Endothelial cell of umbilical vein (primary cell): ENCODE results near the gene RNF10. TPM values are rescaled to one million over a fixed set of nuclear protein-coding genes. Genes with fewer than 3 reads are reported as not detected.

Experiments
- BruUV-seq: library from RNA; stranded (reverse); fragments of 400-500 nt; replicated peaks from 2 replicates; lab custom pipeline; 2021; lab: Mats Ljungman, UMichigan
- CTCF ChIA-PET: fragments of 300-600, 350-600 bp; sonication (Branson Sonifier 250); formaldehyde crosslinking; loops from one replicate; lab custom pipeline; 2021; ENCODE audit warnings: antibody characterized with exemption, inconsistent platforms; lab: Charles Lee
- POLR2A ChIA-PET: fragments of 300-600, 350-600 bp; sonication (Branson Sonifier 250); formaldehyde crosslinking; loops from one replicate; lab custom pipeline; 2021; ENCODE audit warnings: antibody characterized with exemption, inconsistent platforms; lab: Charles Lee
- DNase-seq: peaks from one replicate; pipeline ENCODE4 v3.0.0-alpha.2; 2011; ENCODE audit warnings: low read depth, low spot score
- FAIRE-seq: peaks from 2 replicates; lab custom pipeline; 2011; peaks lifted over from hg19 to GRCh38; lab: Jason Lieb, UNC
- H2AFZ ChIP-seq: 2 replicates; pipeline ENCODE4 v1.6.0; 2012; ENCODE audit warnings: low read depth, low read length, control low read depth, inconsistent platforms
- H3K27ac ChIP-seq: 2 replicates; pipeline ENCODE4 v1.5.1; 2011; ENCODE audit warnings: low read depth, mild to moderate bottlenecking, control low read depth, low read length, moderate library complexity; ENCODE audit not compliant: insufficient read depth
- H3K27me3 ChIP-seq, 2 experiments: 2 replicates each; pipeline versions ENCODE4 v1.6.0 to v1.6.1; 2011; ENCODE audit warnings: low read length in 2 of 2, mixed read lengths in 1 of 2; ENCODE audit not compliant: control insufficient read depth in 2 of 2, insufficient read depth in 2 of 2
- H3K36me3 ChIP-seq, 2 experiments: 2 replicates in 1 of 2; 3 replicates in 1 of 2; pipeline ENCODE4 v1.5.1; 2011; ENCODE audit warnings: low read length in 2 of 2, mild to moderate bottlenecking in 1 of 2, moderate library complexity in 1 of 2; ENCODE audit not compliant: control insufficient read depth in 2 of 2, insufficient read depth in 2 of 2; ENCODE audit errors: extremely low read depth in 1 of 2
- H3K4me1 ChIP-seq: 3 replicates; pipeline ENCODE4 v1.5.1; 2011; ENCODE audit warnings: mild to moderate bottlenecking, low read length; ENCODE audit not compliant: control insufficient read depth, insufficient read depth; ENCODE audit errors: extremely low read depth
- H3K4me2 ChIP-seq: 2 replicates; pipeline ENCODE4 v1.6.1; 2011; ENCODE audit warnings: low read length, control low read depth, mixed read lengths; ENCODE audit not compliant: insufficient read depth
- H3K4me3 ChIP-seq, 3 experiments: fragments of 200-600 bp in 1 of 3; sonication (generic), shearing (Covaris generic) in 1 of 3; replicated peaks in 1 of 3; 2 replicates each; pipeline ENCODE4 v1.5.1; 2011 to 2016; ENCODE audit warnings: control low read depth in 3 of 3, low read length in 3 of 3, mild to moderate bottlenecking in 2 of 3, inconsistent platforms in 1 of 3, low read depth in 1 of 3, moderate library complexity in 1 of 3; ENCODE audit not compliant: insufficient read depth in 1 of 3
- H3K79me2 ChIP-seq: 2 replicates; pipeline ENCODE4 v1.6.0; 2012; ENCODE audit warnings: low read length, inconsistent platforms; ENCODE audit not compliant: control insufficient read depth, insufficient read depth
- H3K9ac ChIP-seq: replicated peaks from 2 replicates; pipeline ENCODE3; 2011; ENCODE audit warnings: low read length, control low read depth; ENCODE audit not compliant: insufficient read depth; ENCODE audit errors: extremely low read depth
- H3K9me1 ChIP-seq: replicated peaks from 3 replicates; pipeline ENCODE4 v1.6.0; 2011; ENCODE audit warnings: mild to moderate bottlenecking, low read length; ENCODE audit not compliant: control insufficient read depth, insufficient read depth; ENCODE audit errors: extremely low read depth
- H3K9me3 ChIP-seq: replicated peaks from 2 replicates; pipeline ENCODE4 v1.5.1; 2012; ENCODE audit warnings: low read length, inconsistent platforms; ENCODE audit not compliant: control insufficient read depth, insufficient read depth
- H4K20me1 ChIP-seq: replicated peaks from 2 replicates; pipeline ENCODE3; 2011; ENCODE audit warnings: mild to moderate bottlenecking, low read length; ENCODE audit not compliant: control insufficient read depth, insufficient read depth; ENCODE audit errors: extremely low read depth
- EZH2 ChIP-seq: IDR thresholded peaks from 2 replicates; pipeline ENCODE4 v1.6.1; 2012; ENCODE audit warnings: borderline replicate concordance, low read depth, mild to moderate bottlenecking, moderate library complexity, low read length, inconsistent platforms; ENCODE audit not compliant: severe bottlenecking
- FOS ChIP-seq: IDR thresholded peaks from 2 replicates; pipeline ENCODE4 v1.6.1; 2011; ENCODE audit warnings: mild to moderate bottlenecking, low read length, moderate library complexity, borderline replicate concordance; ENCODE audit not compliant: insufficient read depth
- GATA2 ChIP-seq: IDR thresholded peaks from 2 replicates; pipeline ENCODE4 v1.7.0; 2011; ENCODE audit warnings: low read depth, mild to moderate bottlenecking, moderate library complexity, mixed read lengths, low read length; ENCODE audit not compliant: insufficient read length, insufficient read depth
- JUN ChIP-seq: IDR thresholded peaks from 2 replicates; pipeline ENCODE4 v1.6.1; 2011; ENCODE audit warnings: borderline replicate concordance, low read depth; ENCODE audit not compliant: insufficient read length, insufficient read depth
- MYC ChIP-seq: IDR thresholded peaks from one replicate; pipeline ENCODE4 v1.6.1; 2011; ENCODE audit warnings: mild to moderate bottlenecking, low read depth, low read length
- POLR2A ChIP-seq: IDR thresholded peaks from 2 replicates; pipeline ENCODE4 v1.6.1; 2012; ENCODE audit warnings: low read depth, mild to moderate bottlenecking, control low read depth, low read length
- POLR2AphosphoS5 ChIP-seq: IDR thresholded peaks from 2 replicates; pipeline ENCODE4 v1.6.1; 2012; ENCODE audit warnings: low read depth, mild to moderate bottlenecking, control low read depth, low read length, moderate library complexity; ENCODE audit not compliant: insufficient read depth
- dilution Hi-C: fragments of 300-500 bp; cut with MboI; formaldehyde crosslinking; loops from one replicate; pipeline ENCODE4 v1.15.0; 2019; ENCODE audit warnings: low sequenced_read_pairs; ENCODE audit not compliant: extremely low pct_ligation_motif_present
- intact Hi-C: fragments of 100-400 bp; cut with micrococcal nuclease; formaldehyde crosslinking; loops from one replicate; pipeline ENCODE4 v1.10.0; 2022
- polyA plus RNA-seq, 4 experiments: library from polyadenylated mRNA; depleted of rRNA in 3 of 4; stranded (reverse) in 3 of 4; unstranded in 1 of 4; fragments of >200 nt; gene quantifications; 2 replicates each; pipeline versions ENCODE4 v1.2.1 to v1.2.3, GENCODE V29; 2011 to 2012; ENCODE audit warnings: missing spikeins in 1 of 4
- total RNA-seq: library from RNA; stranded (reverse); gene quantifications from 2 replicates; pipeline ENCODE4 v1.2.3, GENCODE V29; 2021
- TF ChIP-seq, protein P1 (sequence below): IDR thresholded peaks from 2 replicates; pipeline ENCODE4 v1.6.1; 2011; ENCODE audit not compliant: insufficient read depth, insufficient read length
- TF ChIP-seq, protein P2 (sequence below), 2 donors: IDR thresholded peaks; 1 replicate in 1 of 2; 2 replicates in 1 of 2; pipeline ENCODE4 v1.5.1; 2011; ENCODE audit warnings: low read length in 2 of 2, mild to moderate bottlenecking in 2 of 2, moderate library complexity in 2 of 2, control low read depth in 1 of 2, inconsistent platforms in 1 of 2, low read depth in 1 of 2; ENCODE audit not compliant: insufficient read depth in 1 of 2; ENCODE audit errors: extremely low read depth in 1 of 2

Gene RNF10
- total and polyA plus RNA-seq, 2 donors (not counting 3 experiments of a cell fraction or from before 2014, with no cell fraction given): 120 to 236 TPM

DNA sequence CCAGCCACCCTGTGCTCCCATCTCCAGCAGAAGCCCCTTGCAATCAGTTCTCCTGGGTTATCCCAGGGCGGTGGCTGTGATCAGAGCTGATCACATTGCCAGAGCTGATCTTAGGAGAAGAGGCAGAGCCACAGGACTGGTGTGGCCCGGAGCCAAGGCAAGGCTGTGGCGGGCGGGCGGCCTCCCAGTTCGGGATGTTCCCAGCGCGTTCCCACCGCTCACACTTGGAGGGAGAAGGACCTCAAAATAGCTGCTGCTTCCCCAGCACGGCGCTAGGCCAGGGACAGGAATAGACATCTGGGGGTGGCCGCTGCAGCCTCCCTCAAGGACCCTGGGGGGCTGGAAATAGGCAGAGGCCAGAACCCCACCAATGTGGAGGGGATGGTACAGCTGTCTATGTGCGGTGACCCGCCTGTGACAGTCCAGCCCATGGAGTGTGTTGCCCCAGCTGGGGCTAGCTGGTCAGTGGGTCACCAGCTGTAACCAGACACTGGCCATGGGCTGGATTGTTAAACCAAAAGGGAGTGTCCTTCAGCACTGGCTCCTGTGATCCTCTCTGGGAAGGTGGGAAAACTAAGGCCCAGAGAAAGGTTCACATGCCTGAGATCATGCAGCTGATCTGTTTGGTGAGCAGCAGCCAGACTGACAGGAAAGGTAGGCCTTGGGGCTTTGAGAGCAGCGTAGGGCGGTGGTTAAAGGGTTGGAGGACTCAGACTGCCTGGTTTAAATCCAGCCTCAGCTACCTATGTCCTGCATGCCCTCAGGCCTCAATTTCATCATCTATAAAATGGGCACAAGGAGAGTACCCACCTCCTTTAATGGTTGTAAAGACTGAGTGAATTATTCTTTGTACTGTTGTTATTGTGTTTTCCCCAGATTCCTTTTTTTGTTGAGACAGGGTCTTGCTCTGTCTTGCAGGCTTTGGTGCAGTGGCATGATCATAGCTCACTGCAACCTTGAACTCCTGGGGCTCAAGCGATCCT, 55.1 kb downstream of the RNF10 start:
- FAIRE-seq: no peak
- Histone ChIP-seq H3K9ac (no peak overlapping the region), H3K4me1 (no peaks in the 10 kb centered on the region), H3K36me3 (no peaks in the 10 kb centered on the region), H3K9me1 (no peaks in the 10 kb centered on the region), H3K4me3 (no peak overlapping the region), H3K9me3 (no peaks in the 10 kb centered on the region), H3K27me3 (peaks cover 0 to 3% of the 10 kb centered on the region in 2 experiments), H2AFZ (no peak overlapping the region), H3K79me2 (no peaks in the 10 kb centered on the region), H3K4me2 (no peak overlapping the region), H4K20me1 (no peaks in the 10 kb centered on the region), H3K27ac (no peak overlapping the region)
- POLR2A ChIA-PET: no interaction called here
- DNase-seq: no peak
- TF ChIP-seq MYC: no peak
- TF ChIP-seq, protein P1, sequence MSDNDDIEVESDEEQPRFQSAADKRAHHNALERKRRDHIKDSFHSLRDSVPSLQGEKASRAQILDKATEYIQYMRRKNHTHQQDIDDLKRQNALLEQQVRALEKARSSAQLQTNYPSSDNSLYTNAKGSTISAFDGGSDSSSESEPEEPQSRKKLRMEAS: no peak
- BruUV-seq: no TSS peak
- dilution Hi-C loops (no loop called here), intact Hi-C loops (no loop called here)
- CTCF ChIA-PET: interaction anchor here (1.0 to 1.8 kb wide), 4 partner anchors 57 to 383 kb away, joined by 3 to 7 read pairs (median 4); no protein-coding TSS in a partner anchor

DNA sequence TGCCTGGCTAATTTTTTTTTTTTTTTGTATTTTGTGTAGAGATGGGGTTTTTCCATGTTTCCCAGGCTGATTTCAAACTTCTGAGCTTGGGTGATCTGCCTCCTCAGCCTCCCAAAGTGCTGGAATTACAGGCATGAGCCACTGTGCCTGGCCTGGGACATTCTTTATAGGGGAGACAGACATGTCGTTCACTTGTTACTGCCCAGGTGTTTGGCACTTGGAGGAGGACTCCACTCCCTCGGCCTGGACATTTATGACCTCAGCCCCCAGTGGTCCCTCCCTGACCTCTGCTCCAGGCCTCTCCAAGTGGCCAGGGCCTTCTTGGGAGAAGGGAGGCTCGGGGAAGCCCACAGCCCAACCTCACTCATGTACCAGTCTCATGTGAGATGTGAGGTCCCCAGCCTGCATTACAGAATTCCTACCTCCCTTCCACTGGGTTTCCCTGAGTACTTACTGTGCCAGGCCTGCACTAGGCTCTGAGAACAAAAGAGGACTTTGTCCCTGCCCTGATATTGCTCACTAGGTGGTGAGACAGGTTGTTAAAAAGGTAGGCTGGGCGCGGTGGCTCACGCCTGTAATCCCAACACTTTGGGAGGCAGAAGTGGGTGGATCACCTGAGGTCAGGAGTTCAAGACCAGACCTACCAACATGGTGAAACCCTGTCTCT, 56.7 kb downstream of the RNF10 start:
- no TSS peak for BruUV-seq
- no peak overlapping the region for H3K27ac ChIP-seq
- no peak for DNase-seq
- no peaks in the 10 kb centered on the region for H3K9me3 ChIP-seq
- H3K4me3 ChIP-seq: no peak overlapping the region
- H3K27me3 ChIP-seq: peaks cover 0 to 3% of the 10 kb centered on the region in 2 experiments
- ChIA-PET POLR2A (no interaction called here), CTCF (interaction anchor here (0.6 to 1.4 kb wide), 3 partner anchors 58 to 381 kb away, joined by 3 to 4 read pairs (median 4); no protein-coding TSS in a partner anchor)
- no peaks in the 10 kb centered on the region for H4K20me1 ChIP-seq
- intact Hi-C loops: no loop called here
- H3K9me1 ChIP-seq: no peaks in the 10 kb centered on the region
- no peak overlapping the region for H3K9ac ChIP-seq
- TF ChIP-seq GATA2 (no peak), POLR2A (no peak), JUN (no peak), EZH2 (no peak), FOS (no peak), MYC (no peak), POLR2AphosphoS5 (no peak)
- TF ChIP-seq, protein P1: no peak
- TF ChIP-seq, protein P2, sequence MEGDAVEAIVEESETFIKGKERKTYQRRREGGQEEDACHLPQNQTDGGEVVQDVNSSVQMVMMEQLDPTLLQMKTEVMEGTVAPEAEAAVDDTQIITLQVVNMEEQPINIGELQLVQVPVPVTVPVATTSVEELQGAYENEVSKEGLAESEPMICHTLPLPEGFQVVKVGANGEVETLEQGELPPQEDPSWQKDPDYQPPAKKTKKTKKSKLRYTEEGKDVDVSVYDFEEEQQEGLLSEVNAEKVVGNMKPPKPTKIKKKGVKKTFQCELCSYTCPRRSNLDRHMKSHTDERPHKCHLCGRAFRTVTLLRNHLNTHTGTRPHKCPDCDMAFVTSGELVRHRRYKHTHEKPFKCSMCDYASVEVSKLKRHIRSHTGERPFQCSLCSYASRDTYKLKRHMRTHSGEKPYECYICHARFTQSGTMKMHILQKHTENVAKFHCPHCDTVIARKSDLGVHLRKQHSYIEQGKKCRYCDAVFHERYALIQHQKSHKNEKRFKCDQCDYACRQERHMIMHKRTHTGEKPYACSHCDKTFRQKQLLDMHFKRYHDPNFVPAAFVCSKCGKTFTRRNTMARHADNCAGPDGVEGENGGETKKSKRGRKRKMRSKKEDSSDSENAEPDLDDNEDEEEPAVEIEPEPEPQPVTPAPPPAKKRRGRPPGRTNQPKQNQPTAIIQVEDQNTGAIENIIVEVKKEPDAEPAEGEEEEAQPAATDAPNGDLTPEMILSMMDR (IDR thresholded peaks at IDR 0.05; ENCODE audit: extremely low read depth in 1 of 2, insufficient read depth in 1 of 2, low read depth in 1 of 2, low read length in 2 of 2): no peak
- H2AFZ ChIP-seq: no peak overlapping the region
- no peaks in the 10 kb centered on the region for H3K36me3 ChIP-seq
- H3K79me2 ChIP-seq: no peaks in the 10 kb centered on the region
- no peaks in the 10 kb centered on the region for H3K4me1 ChIP-seq
- H3K4me2 ChIP-seq: no peak overlapping the region
- no peak for FAIRE-seq
- dilution Hi-C loops: no loop called here
